H9 (cell line): ENCODE measurements around the gene CSRNP3. TPM values are rescaled to one million over a fixed set of nuclear protein-coding genes. Genes with fewer than 3 reads are reported as not detected.
A peak's percentile ranks its signal among the peaks of the same experiment; 100 is the strongest.

Experiments
- DNase-seq: peaks from one replicate; pipeline ENCODE4 v3.0.0-alpha.2; 2017
- H2AFZ ChIP-seq: one replicate; pipeline ENCODE4 v1.6.1; 2013; ENCODE audit warnings: mild to moderate bottlenecking, low read length, control low read depth, moderate library complexity
- H2AK5ac ChIP-seq: 2 replicates; pipeline ENCODE4 v1.6.1; 2013; ENCODE audit warnings: low read length, control low read depth, mixed read lengths; ENCODE audit not compliant: insufficient read length
- H2BK120ac ChIP-seq: one replicate; pipeline ENCODE4 v1.6.1; 2013; ENCODE audit warnings: low read depth, mild to moderate bottlenecking, low read length, control low read depth, inconsistent platforms; ENCODE audit not compliant: poor library complexity, severe bottlenecking
- H2BK12ac ChIP-seq: 2 replicates; pipeline ENCODE4 v1.6.1; 2013; ENCODE audit warnings: low read length, control low read depth, mixed read lengths, low read depth; ENCODE audit not compliant: insufficient read length
- H2BK15ac ChIP-seq: 2 replicates; pipeline ENCODE4 v1.6.1; 2013; ENCODE audit warnings: low read depth, low read length, control low read depth
- H2BK20ac ChIP-seq: one replicate; pipeline ENCODE4 v1.6.1; 2013; ENCODE audit warnings: low read depth, mild to moderate bottlenecking, low read length, control low read depth, inconsistent platforms; ENCODE audit not compliant: poor library complexity, severe bottlenecking
- H2BK5ac ChIP-seq: 2 replicates; pipeline ENCODE4 v1.6.1; 2013; ENCODE audit warnings: low read length, control low read depth, mixed read lengths; ENCODE audit not compliant: insufficient read length
- H3K14ac ChIP-seq: 2 replicates; pipeline ENCODE4 v1.6.1; 2013; ENCODE audit warnings: low read length, control low read depth; ENCODE audit not compliant: insufficient read depth
- H3K18ac ChIP-seq: 2 replicates; pipeline ENCODE4 v1.6.1; 2013; ENCODE audit warnings: low read depth, mild to moderate bottlenecking, mixed read lengths, low read length, control low read depth; ENCODE audit not compliant: insufficient read length
- H3K23ac ChIP-seq: 2 replicates; pipeline ENCODE4 v1.6.1; 2013; ENCODE audit warnings: low read length, control low read depth, mixed read lengths, low read depth; ENCODE audit not compliant: insufficient read length
- H3K23me2 ChIP-seq: 2 replicates; pipeline ENCODE4 v1.6.1; 2013; ENCODE audit warnings: low read depth, mild to moderate bottlenecking, mixed read lengths, low read length, control low read depth; ENCODE audit not compliant: insufficient read length, poor library complexity, severe bottlenecking
- H3K27ac ChIP-seq: 2 replicates; pipeline ENCODE4 v1.5.1; 2013; ENCODE audit warnings: low read length, control low read depth, mixed read lengths, low read depth; ENCODE audit not compliant: insufficient read length
- H3K27me3 ChIP-seq: 2 replicates; pipeline ENCODE4 v1.6.1; 2013; ENCODE audit warnings: low read length, control low read depth, inconsistent platforms; ENCODE audit not compliant: insufficient read depth
- H3K4ac ChIP-seq: 2 replicates; pipeline ENCODE4 v1.6.1; 2013; ENCODE audit warnings: low read depth, mild to moderate bottlenecking, control low read depth, inconsistent platforms, low read length, moderate library complexity
- H3K4me1 ChIP-seq: 2 replicates; pipeline ENCODE4 v1.6.1; 2013; ENCODE audit warnings: low read length, control low read depth, inconsistent platforms; ENCODE audit not compliant: insufficient read depth
- H3K4me2 ChIP-seq: 2 replicates; pipeline ENCODE4 v1.6.1; 2013; ENCODE audit warnings: low read length, control low read depth, mixed read lengths; ENCODE audit not compliant: insufficient read length, insufficient read depth
- H3K56ac ChIP-seq: 2 replicates; pipeline ENCODE4 v1.6.1; 2013; ENCODE audit warnings: low read depth, mild to moderate bottlenecking, mixed read lengths, low read length, control low read depth; ENCODE audit not compliant: insufficient read length
- H3K79me1 ChIP-seq: 2 replicates; pipeline ENCODE4 v1.6.1; 2013; ENCODE audit warnings: low read depth, mild to moderate bottlenecking, moderate library complexity, low read length, control low read depth, inconsistent platforms; ENCODE audit not compliant: insufficient read depth, poor library complexity, severe bottlenecking
- H3K79me2 ChIP-seq: 2 replicates; pipeline ENCODE4 v1.6.1; 2013; ENCODE audit warnings: low read length, control low read depth, inconsistent platforms; ENCODE audit not compliant: insufficient read depth
- H3K9ac ChIP-seq: 2 replicates; pipeline ENCODE4 v1.6.1; 2013; ENCODE audit warnings: low read length, control low read depth, mixed read lengths; ENCODE audit not compliant: insufficient read length; ENCODE audit errors: extremely low read depth
- H3K9me3 ChIP-seq: one replicate; pipeline ENCODE4 v1.6.1; 2013; ENCODE audit warnings: low read depth, low read length, inconsistent platforms; ENCODE audit not compliant: control insufficient read depth
- H3T11ph ChIP-seq: one replicate; pipeline ENCODE4 v1.6.1; 2013; ENCODE audit warnings: mild to moderate bottlenecking, low read length, control low read depth, inconsistent platforms
- H4K20me1 ChIP-seq: one replicate; pipeline ENCODE4 v1.6.1; 2013; ENCODE audit not compliant: control insufficient read depth, insufficient read length, insufficient read depth
- H4K5ac ChIP-seq: 2 replicates; pipeline ENCODE4 v1.6.1; 2013; ENCODE audit warnings: low read depth, mild to moderate bottlenecking, mixed read lengths, low read length, control low read depth; ENCODE audit not compliant: insufficient read length
- H4K8ac ChIP-seq: replicated peaks from 2 replicates; pipeline ENCODE4 v1.6.1; 2013; ENCODE audit warnings: low read length, control low read depth, mixed read lengths, low read depth; ENCODE audit not compliant: insufficient read length
- H4K91ac ChIP-seq: 2 replicates; pipeline ENCODE4 v1.6.1; 2013; ENCODE audit warnings: low read depth, mild to moderate bottlenecking, moderate library complexity, mixed read lengths, low read length, control low read depth; ENCODE audit not compliant: insufficient read length
- H3K27ac Mint-ChIP-seq, 3 experiments: 2 replicates in 2 of 3; 3 replicates in 1 of 3; pipeline ENCODE4 v1.8.0; 2020 to 2021; ENCODE audit warnings: mixed read lengths in 3 of 3, mild to moderate bottlenecking in 1 of 3, moderate library complexity in 1 of 3
- H3K27me3 Mint-ChIP-seq: 2 replicates; pipeline ENCODE4 v1.8.0; 2021; ENCODE audit warnings: low read depth, mild to moderate bottlenecking, moderate library complexity, mixed read lengths
- H3K36me3 Mint-ChIP-seq, 3 experiments: 2 replicates in 2 of 3; 3 replicates in 1 of 3; pipeline ENCODE4 v1.8.0; 2020 to 2021; ENCODE audit warnings: low read depth in 3 of 3, mixed read lengths in 3 of 3; ENCODE audit not compliant: insufficient read depth in 1 of 3
- H3K4me1 Mint-ChIP-seq, 2 experiments: 2 replicates each; pipeline ENCODE4 v1.8.0; 2020; ENCODE audit warnings: mixed read lengths in 2 of 2
- H3K4me3 Mint-ChIP-seq, 2 experiments: 2 replicates in 1 of 2; 3 replicates in 1 of 2; pipeline ENCODE4 v1.8.0; 2020 to 2021; ENCODE audit warnings: mild to moderate bottlenecking in 2 of 2, mixed read lengths in 2 of 2, moderate library complexity in 1 of 2
- H3K9me3 Mint-ChIP-seq, 2 experiments: 2 replicates in 1 of 2; 3 replicates in 1 of 2; pipeline ENCODE4 v1.8.0; 2020; ENCODE audit warnings: mild to moderate bottlenecking in 2 of 2, mixed read lengths in 2 of 2, moderate library complexity in 1 of 2
- CTCF ChIP-seq: fragments of 200-600 bp; sonication (generic); conservative IDR thresholded peaks from 3 replicates; pipeline ENCODE4 v1.8.0; 2021; ENCODE audit warnings: antibody characterized with exemption, mild to moderate bottlenecking
- WGBS: extraction: QIAGEN DNeasy Blood & Tissue Kit; methylation state at CpG from one replicate; pipeline ENCODE4 v1.1.7; 2013; ENCODE audit warnings: missing lambda C conversion rate, low lambda C conversion rate, mixed read lengths; ENCODE audit not compliant: insufficient read length; ENCODE audit errors: extremely low coverage; 5-methylcytosine and 5-hydroxymethylcytosine counted together
- total RNA-seq: library from RNA; stranded (reverse); gene quantifications from 2 replicates; pipeline ENCODE4 v1.2.1, GENCODE V29; 2021

The CSRNP3 gene
- total RNA-seq, 1 experiment from 2014 or later, result 3.6 TPM

DNA sequence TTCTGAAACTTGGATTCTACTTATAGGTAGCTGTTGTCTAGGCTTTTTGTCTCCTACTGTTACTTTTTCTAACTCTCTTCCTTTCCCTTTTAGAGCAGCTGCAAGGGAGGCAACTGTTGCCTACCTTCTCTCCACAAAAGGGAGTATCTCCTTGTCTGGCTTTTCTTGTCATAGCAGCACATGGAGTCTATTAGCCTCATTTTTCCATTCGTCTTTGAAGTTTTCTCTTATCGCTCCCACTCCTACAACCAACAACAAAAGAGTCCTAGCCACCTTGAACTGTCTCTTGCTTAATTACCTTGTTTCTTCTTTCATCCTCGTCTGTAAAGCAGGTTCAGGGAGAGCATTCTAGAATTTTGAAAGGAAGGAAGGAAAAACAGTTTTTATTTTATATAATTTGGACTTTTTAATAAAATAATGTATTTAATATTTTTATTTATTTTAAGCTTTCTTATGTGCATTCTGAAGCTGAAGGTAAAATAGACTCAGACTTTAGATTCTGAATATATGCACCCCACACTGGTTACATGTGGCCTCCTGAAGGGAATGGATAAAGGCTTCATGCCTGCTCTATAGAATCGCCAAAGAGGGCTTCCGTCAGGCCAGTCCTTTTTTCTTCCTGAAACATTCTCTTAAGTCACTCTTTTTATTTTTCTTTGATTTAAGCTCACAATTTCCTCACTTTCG is 154.4 kb downstream of the CSRNP3 start:
- no CpG with 5 or more reads among the region's 6 CpGs for WGBS
- H3T11ph ChIP-seq, result no peak overlapping the region
- Mint-ChIP-seq H3K4me1 (peaks cover 18 to 19% of the 10 kb centered on the region in 2 experiments), H3K9me3 (no peaks in the 10 kb centered on the region), H3K4me3 (peak overlapping the region in 1 of 2 experiments; percentile 8; a peak in 1 of 5 replicates), H3K27me3 (no peaks in the 10 kb centered on the region), H3K27ac (peak overlapping the region; percentile 9 to 87 (median 82)), H3K36me3 (no peaks in the 10 kb centered on the region; a peak in 1 of 7 replicates)
- H2BK5ac ChIP-seq, result no peak overlapping the region
- H3K9me3 ChIP-seq, result no peaks in the 10 kb centered on the region
- H3K27me3 ChIP-seq, result no peaks in the 10 kb centered on the region
- H4K5ac ChIP-seq, result no peak overlapping the region
- no peak overlapping the region for H3K56ac ChIP-seq
- H2BK15ac ChIP-seq, result no peak overlapping the region
- no peak overlapping the region for H2BK120ac ChIP-seq
- no peak overlapping the region for H3K4me2 ChIP-seq
- no peaks in the 10 kb centered on the region for H3K79me2 ChIP-seq
- H3K79me1 ChIP-seq, result no peaks in the 10 kb centered on the region
- no peak overlapping the region for H2BK20ac ChIP-seq
- TF ChIP-seq CTCF, result no peak
- no peak overlapping the region for H4K8ac ChIP-seq
- H3K18ac ChIP-seq, result no peak overlapping the region
- no peak overlapping the region for H3K4ac ChIP-seq
- H3K23ac ChIP-seq, result no peak overlapping the region
- H2BK12ac ChIP-seq, result no peak overlapping the region
- H2AK5ac ChIP-seq, result no peak overlapping the region
- no peak overlapping the region for H3K9ac ChIP-seq
- H3K14ac ChIP-seq, result no peak overlapping the region
- H3K23me2 ChIP-seq, result no peaks in the 10 kb centered on the region
- H3K4me1 ChIP-seq, result peaks cover 9% of the 10 kb centered on the region; the same call in 1 of the 2 replicates
- H2AFZ ChIP-seq, result no peak overlapping the region
- DNase-seq, result no peak
- no peaks in the 10 kb centered on the region for H4K20me1 ChIP-seq
- no peak overlapping the region for H4K91ac ChIP-seq
- no peak overlapping the region for H3K27ac ChIP-seq
